B cell (primary cell): Measurements from ENCODE around the gene HLA-DMA. TPM values are rescaled to one million over a fixed set of nuclear protein-coding genes. Genes with fewer than 3 reads are reported as not detected.

ENCODE experiments used
- ATAC-seq: fragments of 200-7000 bp; cut with Tn5 transposase; one replicate; pipeline ENCODE4 v1.10.0; 2021; ENCODE audit warnings: low read depth, mild to moderate bottlenecking, moderate number of reproducible peaks, moderate library complexity
- CTCF ChIA-PET: fragments of 350-600 bp; sonication (Branson Sonifier 250); formaldehyde crosslinking; loops from one replicate; lab custom pipeline; 2021; ENCODE audit warnings: antibody characterized with exemption, inconsistent platforms; lab: Charles Lee
- POLR2A ChIA-PET: fragments of 350-600 bp; sonication (Branson Sonifier 250); formaldehyde crosslinking; loops from one replicate; lab custom pipeline; 2021; ENCODE audit warnings: antibody characterized with exemption; lab: Charles Lee
- DNase-seq: peaks from one replicate; pipeline ENCODE4 v3.0.0; 2013
- H2AFZ ChIP-seq: 2 replicates; pipeline ENCODE4 v1.6.1; 2012; ENCODE audit warnings: mild to moderate bottlenecking, low read depth, low read length; ENCODE audit not compliant: insufficient read depth, poor library complexity, severe bottlenecking
- H3K27ac ChIP-seq, 2 donors: 1 replicate in 1 of 2; 2 replicates in 1 of 2; pipeline ENCODE4 v1.5.1; 2012 to 2013; ENCODE audit warnings: low read length in 2 of 2, mild to moderate bottlenecking in 2 of 2, moderate library complexity in 1 of 2
- H3K27me3 ChIP-seq, 4 experiments: fragments of 200-600 bp in 1 of 4; sonication (generic) in 1 of 4; replicated peaks in 1 of 4; 1 replicate in 2 of 4; 2 replicates in 2 of 4; pipeline versions ENCODE4 v1.6.1 to v1.7.0; 2013 to 2016; ENCODE audit warnings: low read length in 3 of 4, mild to moderate bottlenecking in 2 of 4, mixed read lengths in 1 of 4, moderate library complexity in 1 of 4; ENCODE audit not compliant: insufficient read depth in 4 of 4, control insufficient read depth in 3 of 4; ENCODE audit errors: control extremely low read depth in 1 of 4
- H3K36me3 ChIP-seq, 2 experiments: replicated peaks in 1 of 2; 1 replicate in 1 of 2; 2 replicates in 1 of 2; pipeline versions ENCODE4 v1.6.1 to v1.7.1; 2013; ENCODE audit warnings: low read length in 1 of 2; ENCODE audit not compliant: insufficient read depth in 2 of 2, control insufficient read depth in 1 of 2; ENCODE audit errors: control extremely low read depth in 1 of 2, extremely low read depth in 1 of 2
- H3K4me1 ChIP-seq, 2 donors: fragments of 200-600 bp in 1 of 2; sonication (generic) in 1 of 2; 1 replicate in 1 of 2; 2 replicates in 1 of 2; pipeline versions ENCODE4 v1.5.1 to v1.6.1; 2013 to 2017; ENCODE audit warnings: low read length in 2 of 2; ENCODE audit not compliant: control insufficient read depth in 2 of 2, insufficient read depth in 2 of 2
- H3K4me2 ChIP-seq: replicated peaks from 2 replicates; pipeline ENCODE3; 2012; ENCODE audit warnings: mild to moderate bottlenecking, low read depth, low read length; ENCODE audit not compliant: poor library complexity, severe bottlenecking
- H3K4me3 ChIP-seq, 5 experiments: fragments of 200-600 bp in 1 of 5; sonication (generic) in 1 of 5; 1 replicate in 3 of 5; 2 replicates in 2 of 5; pipeline versions ENCODE4 v1.5.1 to v1.7.0; 2011 to 2016; ENCODE audit warnings: low read length in 4 of 5, mild to moderate bottlenecking in 4 of 5, low read depth in 2 of 5, control low read depth in 1 of 5, moderate library complexity in 1 of 5; ENCODE audit not compliant: insufficient read depth in 1 of 5; ENCODE audit errors: control extremely low read depth in 1 of 5, extremely low read depth in 1 of 5
- H3K79me2 ChIP-seq: fragments of 200-600 bp; sonication (generic); one replicate; pipeline ENCODE4 v1.6.0; 2016; ENCODE audit warnings: low read length; ENCODE audit not compliant: control insufficient read depth, insufficient read depth
- H3K9ac ChIP-seq: fragments of 200-600 bp; sonication (generic); 2 replicates; pipeline ENCODE4 v1.6.1; 2017; ENCODE audit warnings: mild to moderate bottlenecking, low read length, moderate library complexity
- H3K9me3 ChIP-seq, 3 donors: one replicate each; pipeline versions ENCODE4 v1.6.1 to v1.7.1; 2013; ENCODE audit warnings: low read length in 2 of 3; ENCODE audit not compliant: control insufficient read depth in 2 of 3, insufficient read depth in 1 of 3; ENCODE audit errors: control extremely low read depth in 1 of 3
- H4K20me1 ChIP-seq: 2 replicates; pipeline ENCODE4 v1.6.0; 2012; ENCODE audit warnings: mild to moderate bottlenecking, low read length; ENCODE audit not compliant: insufficient read depth, control insufficient read depth, poor library complexity, severe bottlenecking
- H3K27ac Mint-ChIP-seq: one replicate; pipeline ENCODE4 v1.8.0; 2021; ENCODE audit warnings: mixed read lengths
- H3K27me3 Mint-ChIP-seq: one replicate; pipeline ENCODE4 v1.8.0; 2021; ENCODE audit warnings: mixed read lengths
- H3K4me1 Mint-ChIP-seq: one replicate; pipeline ENCODE4 v1.8.0; 2021; ENCODE audit warnings: mixed read lengths
- H3K4me3 Mint-ChIP-seq: one replicate; pipeline ENCODE4 v1.8.0; 2021; ENCODE audit warnings: mixed read lengths
- H3K9me3 Mint-ChIP-seq: one replicate; pipeline ENCODE4 v1.8.0; 2022; ENCODE audit warnings: mixed read lengths; ENCODE audit not compliant: insufficient read depth
- EZH2 ChIP-seq: IDR thresholded peaks from 2 replicates; pipeline ENCODE4 v1.6.1; 2012; ENCODE audit warnings: borderline replicate concordance, low read depth, mild to moderate bottlenecking, moderate library complexity, low read length; ENCODE audit not compliant: insufficient read depth, poor library complexity, severe bottlenecking
- WGBS: methylation state at CpG from one replicate; pipeline ENCODE4 v1.1.5; 2013; ENCODE audit warnings: missing lambda C conversion rate; ENCODE audit not compliant: insufficient coverage; 5-methylcytosine and 5-hydroxymethylcytosine counted together
- intact Hi-C: fragments of 100-400 bp; cut with micrococcal nuclease; formaldehyde crosslinking; loops from one replicate; pipeline ENCODE4 v1.10.0; 2022
- polyA plus RNA-seq: library from polyadenylated mRNA; depleted of rRNA; stranded (reverse); fragments of >200 nt; gene quantifications from 2 replicates; pipeline ENCODE4 v1.2.3, GENCODE V29; 2012
- total RNA-seq, 2 donors: library from RNA; stranded (reverse); fragments of 120-200 nt in 1 of 2; gene quantifications; 1 replicate in 1 of 2; 2 replicates in 1 of 2; pipeline versions ENCODE4 v1.2.3 to v1.2.4, GENCODE V29; 2013 to 2022
- TF ChIP-seq, protein P1 (sequence below): fragments of 200-600 bp; IDR thresholded peaks from one replicate; pipeline ENCODE4 v1.8.0; 2022; ENCODE audit warnings: antibody characterized with exemption, mild to moderate bottlenecking

HLA-DMA gene
- total and polyA plus RNA-seq, 2 donors (not counting 1 experiment from before 2014, with no cell fraction given) = 558 to 925 TPM

DNA sequence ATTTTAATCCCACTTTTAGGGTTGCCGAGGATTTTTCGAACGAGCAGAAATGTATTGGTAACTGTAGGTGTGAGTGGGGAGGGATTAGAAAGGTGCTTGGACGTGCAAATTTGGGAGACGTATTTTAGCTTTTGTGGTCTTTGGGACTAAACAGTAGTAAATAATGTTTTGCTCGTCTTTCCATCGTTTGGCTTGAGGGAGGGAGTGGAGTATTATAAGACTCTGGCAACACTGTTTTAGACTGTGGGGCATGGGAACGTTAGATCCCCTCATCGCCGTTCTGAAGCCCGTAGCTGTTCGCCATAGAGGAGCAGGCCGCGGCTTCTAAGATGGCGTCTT is 18.3 kb upstream of the HLA-DMA start:
- ChIA-PET CTCF (interaction anchor here (0.6 to 28.4 kb wide), 19 partner anchors 8 to 281 kb away, joined by 3 to 822 read pairs (median 7); partner anchors contain the start of genes HLA-DMA, HLA-DMB, PSMB8 and TAP1), POLR2A (interaction anchor here (0.6 to 11.8 kb wide), 37 partner anchors 10 to 1265 kb away, joined by 3 to 349 read pairs (median 6); partner anchors contain the start of genes HLA-DMA, HLA-DMB, HLA-DPA1 and HLA-DPB1)
- H3K9me3 Mint-ChIP-seq = no peaks in the 10 kb centered on the region
- Histone ChIP-seq H3K27ac (peak overlapping the region; percentile 96), H3K27me3 (no peaks in the 10 kb centered on the region), H3K36me3 (peaks cover 0 to 30% of the 10 kb centered on the region in 2 experiments), H2AFZ (peak overlapping the region; percentile 48), H4K20me1 (peaks cover 41% of the 10 kb centered on the region), H3K4me2 (peak overlapping the region; percentile 88), H3K9ac (peak overlapping the region; percentile 91), H3K4me3 (peak overlapping the region; percentile 68 to 100 (median 92)), H3K4me1 (peaks cover 34 to 43% of the 10 kb centered on the region in 2 donors), H3K79me2 (peaks cover 65% of the 10 kb centered on the region), H3K9me3 (no peaks in the 10 kb centered on the region)
- H3K27me3 Mint-ChIP-seq = no peaks in the 10 kb centered on the region
- peak overlapping the region; percentile 99 for H3K27ac Mint-ChIP-seq
- DNase-seq (no peak), ATAC-seq (no peak)
- TF ChIP-seq EZH2 = no peak
- TF ChIP-seq, protein P1, sequence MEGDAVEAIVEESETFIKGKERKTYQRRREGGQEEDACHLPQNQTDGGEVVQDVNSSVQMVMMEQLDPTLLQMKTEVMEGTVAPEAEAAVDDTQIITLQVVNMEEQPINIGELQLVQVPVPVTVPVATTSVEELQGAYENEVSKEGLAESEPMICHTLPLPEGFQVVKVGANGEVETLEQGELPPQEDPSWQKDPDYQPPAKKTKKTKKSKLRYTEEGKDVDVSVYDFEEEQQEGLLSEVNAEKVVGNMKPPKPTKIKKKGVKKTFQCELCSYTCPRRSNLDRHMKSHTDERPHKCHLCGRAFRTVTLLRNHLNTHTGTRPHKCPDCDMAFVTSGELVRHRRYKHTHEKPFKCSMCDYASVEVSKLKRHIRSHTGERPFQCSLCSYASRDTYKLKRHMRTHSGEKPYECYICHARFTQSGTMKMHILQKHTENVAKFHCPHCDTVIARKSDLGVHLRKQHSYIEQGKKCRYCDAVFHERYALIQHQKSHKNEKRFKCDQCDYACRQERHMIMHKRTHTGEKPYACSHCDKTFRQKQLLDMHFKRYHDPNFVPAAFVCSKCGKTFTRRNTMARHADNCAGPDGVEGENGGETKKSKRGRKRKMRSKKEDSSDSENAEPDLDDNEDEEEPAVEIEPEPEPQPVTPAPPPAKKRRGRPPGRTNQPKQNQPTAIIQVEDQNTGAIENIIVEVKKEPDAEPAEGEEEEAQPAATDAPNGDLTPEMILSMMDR = no peak
- 2% methylated on average over 15 of the region's 15 CpGs for WGBS
- intact Hi-C loops = loop anchor here (5.0 kb wide), 3 partner anchors 56 to 794 kb away; partner anchors contain the start of genes AGPAT1 and RNF5
- H3K4me1 Mint-ChIP-seq = peaks cover 37% of the 10 kb centered on the region
- H3K4me3 Mint-ChIP-seq = peak overlapping the region; percentile 96
